Measurements from ENCODE around the gene EIF3K.

The EIF3K gene

GRCh38 chr19:38674388-38675171 is 55.6 kb downstream of the EIF3K start:
- H3K79me2 ChIP-seq (ENCODE audit: insufficient read depth, low read length), result peaks cover 89% of the 10 kb centered on the region
- H3K4me1 ChIP-seq (ENCODE audit: insufficient read depth, low read length), result peaks cover 4% of the 10 kb centered on the region; the same call in 1 of the 2 replicates
- no peak overlapping the region for H2AFZ ChIP-seq (ENCODE audit: low read depth, low read length)
- no peaks in the 10 kb centered on the region for H3K27me3 ChIP-seq (ENCODE audit: insufficient read depth, low read length, poor library complexity)
- no peak for TF ChIP-seq EZH2 (IDR thresholded peaks at IDR 0.05; ENCODE audit: borderline replicate concordance, low read depth, low read length, severe bottlenecking)
- no peak for TF ChIP-seq CTCF (IDR thresholded peaks at IDR 0.05; ENCODE audit: borderline replicate concordance, extremely low read depth, low read length, poor library complexity, severe bottlenecking)
- H4K20me1 ChIP-seq (ENCODE audit: insufficient read depth, low read length), result peaks cover 82% of the 10 kb centered on the region
- ATAC-seq (ENCODE audit: insufficient read depth, low read depth), result no peak
- no peaks in the 10 kb centered on the region for H3K9me3 ChIP-seq (ENCODE audit: insufficient read depth, low read length, severe bottlenecking)
- H3K36me3 ChIP-seq (ENCODE audit: insufficient read depth, low read length), result peaks cover 16% of the 10 kb centered on the region; the same call in 1 of the 2 replicates
- no peak overlapping the region for H3K9ac ChIP-seq (ENCODE audit: low read depth, low read length)
- no peak overlapping the region for H3K4me3 ChIP-seq (ENCODE audit: low read depth in 1 of 2, low read length in 2 of 2)
- no peak overlapping the region for H3K27ac ChIP-seq (ENCODE audit: low read length)
- no peak overlapping the region for H3K4me2 ChIP-seq (ENCODE audit: insufficient read depth, low read length)
- no peak for DNase-seq

- H3K4me2 ChIP-seq (ENCODE audit: insufficient read depth, low read length), result no peak overlapping the region
- TF ChIP-seq EZH2 (IDR thresholded peaks at IDR 0.05; ENCODE audit: borderline replicate concordance, low read depth, low read length, severe bottlenecking) (no peak), CTCF (IDR thresholded peaks at IDR 0.05; ENCODE audit: borderline replicate concordance, extremely low read depth, low read length, poor library complexity, severe bottlenecking) (no peak)
- peaks cover 89% of the 10 kb centered on the region for H3K79me2 ChIP-seq (ENCODE audit: insufficient read depth, low read length)
- H3K4me1 ChIP-seq (ENCODE audit: insufficient read depth, low read length), result peaks cover 14% of the 10 kb centered on the region
- no peak overlapping the region for H3K4me3 ChIP-seq (ENCODE audit: low read depth in 1 of 2, low read length in 2 of 2)
- peaks cover 82% of the 10 kb centered on the region for H4K20me1 ChIP-seq (ENCODE audit: insufficient read depth, low read length)
- no peaks in the 10 kb centered on the region for H3K9me3 ChIP-seq (ENCODE audit: insufficient read depth, low read length, severe bottlenecking)
- ATAC-seq (ENCODE audit: insufficient read depth, low read depth), result no peak
- H3K27ac ChIP-seq (ENCODE audit: low read length), result no peak overlapping the region
- DNase-seq, result no peak
- H3K36me3 ChIP-seq (ENCODE audit: insufficient read depth, low read length), result peaks cover 16% of the 10 kb centered on the region; the same call in 1 of the 2 replicates
- no peaks in the 10 kb centered on the region for H3K27me3 ChIP-seq (ENCODE audit: insufficient read depth, low read length, poor library complexity)
- no peak overlapping the region for H3K9ac ChIP-seq (ENCODE audit: low read depth, low read length)
- no peak overlapping the region for H2AFZ ChIP-seq (ENCODE audit: low read depth, low read length)
Measured at GRCh38 chr19:38675611-38676010, 56.6 kb downstream of the EIF3K start.

DNA sequence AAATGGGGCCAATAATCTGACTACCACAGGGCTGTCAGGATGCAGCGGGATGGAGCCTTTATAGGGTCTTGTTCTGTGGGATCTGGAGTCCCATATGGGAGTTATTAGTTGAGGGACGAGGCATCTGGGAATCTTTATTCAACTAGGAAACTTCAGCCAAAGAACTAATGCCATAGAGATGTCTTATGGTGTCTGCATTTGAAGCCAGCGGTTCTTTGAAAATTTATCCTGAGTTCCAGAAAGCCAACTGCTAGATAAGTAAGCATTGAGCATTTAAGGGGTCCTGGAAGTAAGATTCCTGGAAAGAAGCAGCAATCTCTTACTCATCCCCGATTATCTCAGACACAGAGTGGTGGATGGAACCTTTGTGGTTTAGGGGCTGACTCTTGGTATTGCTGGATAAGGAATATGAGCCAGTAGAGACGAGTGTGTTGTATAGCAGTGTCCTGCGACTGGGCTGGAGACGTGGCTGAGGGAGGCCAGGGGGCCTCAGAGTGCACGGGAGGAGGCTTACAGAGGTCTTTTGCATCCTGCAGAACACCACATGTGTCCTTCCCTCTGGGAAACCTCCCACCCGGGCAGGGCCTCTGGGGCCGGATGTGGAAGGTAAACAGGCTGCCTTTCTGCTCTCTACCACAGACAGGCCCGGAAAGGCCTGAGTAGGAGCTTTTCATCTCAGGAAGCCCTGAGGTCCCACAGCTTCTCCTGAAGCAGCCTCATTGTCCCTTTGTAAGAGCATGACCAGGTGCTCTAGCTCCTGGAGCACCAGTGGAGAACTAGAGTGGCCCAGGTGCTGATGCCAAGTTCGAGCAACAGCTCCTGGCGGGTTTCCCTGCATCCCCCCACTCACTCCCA is 57.3 kb downstream of the EIF3K start:
- Histone ChIP-seq H2AFZ (ENCODE audit: low read depth, low read length) (no peak overlapping the region), H3K4me3 (ENCODE audit: low read depth in 1 of 2, low read length in 2 of 2) (no peak overlapping the region), H3K4me2 (ENCODE audit: insufficient read depth, low read length) (no peak overlapping the region), H3K27ac (ENCODE audit: low read length) (no peak overlapping the region), H3K27me3 (ENCODE audit: insufficient read depth, low read length, poor library complexity) (no peaks in the 10 kb centered on the region), H3K4me1 (ENCODE audit: insufficient read depth, low read length) (peaks cover 20% of the 10 kb centered on the region), H3K79me2 (ENCODE audit: insufficient read depth, low read length) (peaks cover 86% of the 10 kb centered on the region), H4K20me1 (ENCODE audit: insufficient read depth, low read length) (peaks cover 79% of the 10 kb centered on the region), H3K9ac (ENCODE audit: low read depth, low read length) (no peak overlapping the region), H3K36me3 (ENCODE audit: insufficient read depth, low read length) (peaks cover 16% of the 10 kb centered on the region; the same call in 1 of the 2 replicates), H3K9me3 (ENCODE audit: insufficient read depth, low read length, severe bottlenecking) (no peaks in the 10 kb centered on the region)
- ATAC-seq (ENCODE audit: insufficient read depth, low read depth) (no peak), DNase-seq (no peak)
- TF ChIP-seq EZH2 (IDR thresholded peaks at IDR 0.05; ENCODE audit: borderline replicate concordance, low read depth, low read length, severe bottlenecking) (no peak), CTCF (IDR thresholded peaks at IDR 0.05; ENCODE audit: borderline replicate concordance, extremely low read depth, low read length, poor library complexity, severe bottlenecking) (no peak)
